ENCODE measurements around the gene HSPD1. TPM values are rescaled to one million over a fixed set of nuclear protein-coding genes. Genes with fewer than 3 reads are reported as not detected.
A peak's percentile ranks its signal among the peaks of the same experiment; 100 is the strongest.

The HSPD1 gene
- total and polyA plus RNA-seq, 2 donors from 2014 or later = 157 to 390 TPM

- FAIRE-seq = no peak
- Histone ChIP-seq H3K9ac (ENCODE audit: low read length in 3 of 3) (peak within 1 kb of the TSS; percentile 75 to 96 (median 94)), H3K4me1 (ENCODE audit: control insufficient read depth in 2 of 3, insufficient read depth in 2 of 3, low read depth in 1 of 3, low read length in 3 of 3) (peaks cover 4 to 7% (median 5%) of the 10 kb centered on the region in 3 donors)
Measured at GRCh38 chr2:197515739-197516392, 16.2 kb upstream of the HSPD1 start, which contains the start of gene MOB4. MOB4 (plus strand) TSS chr2:197516066; CDS start chr2:197516087, 21 bp downstream.

GRCh38 chr2:197515315-197515738, 15.7 kb upstream of the HSPD1 start:
- intact Hi-C loops (cut with DNase I) = no loop called here
- peak overlapping the region; percentile 75 to 96 (median 94) for H3K9ac ChIP-seq (ENCODE audit: low read length in 3 of 3)
- no peaks in the 10 kb centered on the region for H3K36me3 ChIP-seq (ENCODE audit: control insufficient read depth in 2 of 3, insufficient read depth in 3 of 3, low read length in 3 of 3)
- H3K9me3 ChIP-seq (ENCODE audit: control insufficient read depth in 2 of 3, insufficient read depth in 1 of 3, low read length in 3 of 3) = no peaks in the 10 kb centered on the region
- no peak for FAIRE-seq
- DNase-seq = no peak
- H3K4me3 ChIP-seq (ENCODE audit: low read length in 3 of 3) = peak overlapping the region; percentile 61 to 90 (median 81)
- peaks cover 4 to 7% (median 5%) of the 10 kb centered on the region in 3 donors for H3K4me1 ChIP-seq (ENCODE audit: control insufficient read depth in 2 of 3, insufficient read depth in 2 of 3, low read depth in 1 of 3, low read length in 3 of 3)
- no peaks in the 10 kb centered on the region for H3K27me3 ChIP-seq (ENCODE audit: control insufficient read depth, insufficient read depth, low read length)
- H3K27ac ChIP-seq (ENCODE audit: low read depth in 2 of 2, low read length in 2 of 2) = peak overlapping the region; percentile 78 to 92
- no peak for TF ChIP-seq CTCF (IDR thresholded peaks at IDR 0.05; ENCODE audit: borderline replicate concordance, extremely low read depth, insufficient read depth)

More at GRCh38 chr2:197515739-197516392, 16.2 kb upstream of the HSPD1 start, which contains the start of gene MOB4:
- Histone ChIP-seq H3K27me3 (ENCODE audit: control insufficient read depth, insufficient read depth, low read length) (no peaks in the 10 kb centered on the region), H3K36me3 (ENCODE audit: control insufficient read depth in 2 of 3, insufficient read depth in 3 of 3, low read length in 3 of 3) (no peaks in the 10 kb centered on the region), H3K9me3 (ENCODE audit: control insufficient read depth in 2 of 3, insufficient read depth in 1 of 3, low read length in 3 of 3) (no peaks in the 10 kb centered on the region), H3K27ac (ENCODE audit: low read depth in 2 of 2, low read length in 2 of 2) (peak within 1 kb of the TSS; percentile 78 to 92), H3K4me3 (ENCODE audit: low read length in 3 of 3) (peak within 1 kb of the TSS; percentile 61 to 90 (median 81))
- DNase-seq = peak; percentile 97 to 99 (median 97)
- no peak for TF ChIP-seq CTCF (IDR thresholded peaks at IDR 0.05; ENCODE audit: borderline replicate concordance, extremely low read depth, insufficient read depth)
- intact Hi-C loops (cut with DNase I) = no loop called here

GRCh38 chr2:197514754-197515153, 15.1 kb upstream of the HSPD1 start:
- no peak for FAIRE-seq
- intact Hi-C loops (cut with DNase I) = no loop called here

More at GRCh38 chr2:197514754-197515153, 15.1 kb upstream of the HSPD1 start:
- H3K9ac ChIP-seq (ENCODE audit: low read length in 3 of 3) = peak overlapping the region; percentile 75 to 96 (median 94)
- no peaks in the 10 kb centered on the region for H3K27me3 ChIP-seq (ENCODE audit: control insufficient read depth, insufficient read depth, low read length)
- no peak for TF ChIP-seq CTCF (IDR thresholded peaks at IDR 0.05; ENCODE audit: borderline replicate concordance, extremely low read depth, insufficient read depth)
- H3K4me1 ChIP-seq (ENCODE audit: control insufficient read depth in 2 of 3, insufficient read depth in 2 of 3, low read depth in 1 of 3, low read length in 3 of 3) = peaks cover 4 to 7% (median 5%) of the 10 kb centered on the region in 3 donors
- H3K36me3 ChIP-seq (ENCODE audit: control insufficient read depth in 2 of 3, insufficient read depth in 3 of 3, low read length in 3 of 3) = no peaks in the 10 kb centered on the region
- no peaks in the 10 kb centered on the region for H3K9me3 ChIP-seq (ENCODE audit: control insufficient read depth in 2 of 3, insufficient read depth in 1 of 3, low read length in 3 of 3)
- H3K4me3 ChIP-seq (ENCODE audit: low read length in 3 of 3) = peak overlapping the region; percentile 61 to 90 (median 81)
- peak overlapping the region; percentile 78 to 92 for H3K27ac ChIP-seq (ENCODE audit: low read depth in 2 of 2, low read length in 2 of 2)
- peak in 1 of 5 donors; percentile 18 for DNase-seq
